Kidney epithelial cell (primary cell): ENCODE measurements around the gene RPL19. TPM values are rescaled to one million over a fixed set of nuclear protein-coding genes. Genes with fewer than 3 reads are reported as not detected.

Source experiments
- DNase-seq: peaks from one replicate; pipeline ENCODE4 v3.0.0-alpha.2; 2010; ENCODE audit warnings: low read depth
- H3K27me3 ChIP-seq: 2 replicates; pipeline ENCODE4 v1.6.0; 2011; ENCODE audit warnings: low read length; ENCODE audit not compliant: control insufficient read depth, insufficient read depth
- H3K36me3 ChIP-seq: 2 replicates; pipeline ENCODE4 v1.5.1; 2011; ENCODE audit warnings: low read length; ENCODE audit not compliant: control insufficient read depth, insufficient read depth
- H3K4me3 ChIP-seq: 2 replicates; pipeline ENCODE4 v1.5.1; 2011; ENCODE audit warnings: low read depth, mild to moderate bottlenecking, control low read depth, low read length
- total RNA-seq: library from RNA; depleted of rRNA; stranded (reverse); fragments of >200 nt; gene quantifications from 2 replicates; pipeline ENCODE4 v1.2.3, GENCODE V29; 2015
- TF ChIP-seq, protein P1 (sequence below): IDR thresholded peaks from 2 replicates; pipeline ENCODE4 v1.5.1; 2011; ENCODE audit warnings: mild to moderate bottlenecking, moderate library complexity, low read length, control low read depth, inconsistent platforms; ENCODE audit not compliant: insufficient read depth, poor library complexity, severe bottlenecking

The RPL19 gene
- 3,729 and 4,555 TPM in 2 replicates for total RNA-seq

DNA sequence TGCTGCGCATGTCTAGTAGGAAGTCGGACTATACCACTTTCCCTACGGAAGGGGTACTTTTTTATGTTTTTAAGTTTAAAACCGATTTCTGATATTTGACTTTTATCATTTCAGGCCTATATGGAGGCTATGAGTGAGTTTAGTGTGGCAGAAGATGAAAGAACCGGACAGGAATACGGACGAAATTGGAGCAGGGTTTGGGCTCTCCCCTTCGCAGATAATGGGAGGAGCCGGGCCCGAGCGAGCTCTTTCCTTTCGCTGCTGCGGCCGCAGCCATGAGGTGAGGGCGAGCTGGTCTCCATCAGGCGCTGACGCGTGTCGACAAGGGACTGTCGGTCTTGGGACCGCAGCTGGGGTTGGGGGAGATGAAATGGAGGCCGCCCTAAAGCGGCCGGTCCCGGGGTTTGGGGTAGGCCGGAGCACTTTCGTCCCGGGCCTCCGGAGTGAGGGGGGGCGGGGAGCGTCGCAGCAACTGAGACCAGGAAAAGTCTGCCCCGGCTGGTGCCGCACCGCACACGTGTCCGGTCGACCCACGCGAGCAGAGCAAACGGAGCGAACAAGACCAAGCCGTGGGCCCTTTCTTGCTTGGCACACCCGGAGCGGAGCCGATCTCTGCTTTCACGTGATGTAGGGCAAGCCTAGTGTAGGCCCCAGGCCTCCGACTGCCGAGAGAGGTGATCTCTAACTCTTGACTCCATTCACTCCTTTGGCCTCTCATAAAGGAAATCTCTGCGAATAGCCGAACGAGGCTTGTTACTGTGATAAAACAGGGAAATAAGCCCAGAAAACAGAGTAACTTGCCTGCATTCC is at the start of gene RPL19:
Gene RPL19, plus strand, starts transcription at position 214 of the 810 bp plus-strand sequence. Its CDS starts 62 bp downstream, at position 276.
- no peak for DNase-seq
- TF ChIP-seq, protein P1, sequence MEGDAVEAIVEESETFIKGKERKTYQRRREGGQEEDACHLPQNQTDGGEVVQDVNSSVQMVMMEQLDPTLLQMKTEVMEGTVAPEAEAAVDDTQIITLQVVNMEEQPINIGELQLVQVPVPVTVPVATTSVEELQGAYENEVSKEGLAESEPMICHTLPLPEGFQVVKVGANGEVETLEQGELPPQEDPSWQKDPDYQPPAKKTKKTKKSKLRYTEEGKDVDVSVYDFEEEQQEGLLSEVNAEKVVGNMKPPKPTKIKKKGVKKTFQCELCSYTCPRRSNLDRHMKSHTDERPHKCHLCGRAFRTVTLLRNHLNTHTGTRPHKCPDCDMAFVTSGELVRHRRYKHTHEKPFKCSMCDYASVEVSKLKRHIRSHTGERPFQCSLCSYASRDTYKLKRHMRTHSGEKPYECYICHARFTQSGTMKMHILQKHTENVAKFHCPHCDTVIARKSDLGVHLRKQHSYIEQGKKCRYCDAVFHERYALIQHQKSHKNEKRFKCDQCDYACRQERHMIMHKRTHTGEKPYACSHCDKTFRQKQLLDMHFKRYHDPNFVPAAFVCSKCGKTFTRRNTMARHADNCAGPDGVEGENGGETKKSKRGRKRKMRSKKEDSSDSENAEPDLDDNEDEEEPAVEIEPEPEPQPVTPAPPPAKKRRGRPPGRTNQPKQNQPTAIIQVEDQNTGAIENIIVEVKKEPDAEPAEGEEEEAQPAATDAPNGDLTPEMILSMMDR, result no peak
- Histone ChIP-seq H3K36me3 (peaks cover 10% of the 10 kb centered on the region), H3K27me3 (no peaks in the 10 kb centered on the region), H3K4me3 (peak within 1 kb of the TSS; percentile 95)

DNA sequence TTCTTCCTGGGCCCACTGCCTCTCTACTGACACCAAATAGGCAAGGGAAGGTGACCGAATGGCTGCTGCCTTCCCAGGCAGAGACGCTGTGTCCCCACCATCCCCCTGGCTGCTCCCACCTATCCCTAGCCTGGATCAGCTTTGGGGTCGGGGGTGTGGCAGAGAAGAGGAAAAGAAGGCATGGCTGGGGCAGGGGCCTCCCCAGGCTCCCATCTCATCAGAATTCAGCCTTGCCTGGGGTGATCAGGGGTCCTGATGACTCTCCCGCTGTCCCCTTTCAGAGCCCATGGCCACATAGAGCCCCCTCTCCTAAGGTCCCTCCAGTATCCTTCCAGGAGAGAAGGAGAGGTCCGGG is 49.3 kb upstream of the RPL19 start:
- TF ChIP-seq, protein P1, result no peak
- no peak overlapping the region for H3K4me3 ChIP-seq
- H3K27me3 ChIP-seq, result peaks cover 34% of the 10 kb centered on the region
- DNase-seq, result no peak
- H3K36me3 ChIP-seq, result no peaks in the 10 kb centered on the region

DNA sequence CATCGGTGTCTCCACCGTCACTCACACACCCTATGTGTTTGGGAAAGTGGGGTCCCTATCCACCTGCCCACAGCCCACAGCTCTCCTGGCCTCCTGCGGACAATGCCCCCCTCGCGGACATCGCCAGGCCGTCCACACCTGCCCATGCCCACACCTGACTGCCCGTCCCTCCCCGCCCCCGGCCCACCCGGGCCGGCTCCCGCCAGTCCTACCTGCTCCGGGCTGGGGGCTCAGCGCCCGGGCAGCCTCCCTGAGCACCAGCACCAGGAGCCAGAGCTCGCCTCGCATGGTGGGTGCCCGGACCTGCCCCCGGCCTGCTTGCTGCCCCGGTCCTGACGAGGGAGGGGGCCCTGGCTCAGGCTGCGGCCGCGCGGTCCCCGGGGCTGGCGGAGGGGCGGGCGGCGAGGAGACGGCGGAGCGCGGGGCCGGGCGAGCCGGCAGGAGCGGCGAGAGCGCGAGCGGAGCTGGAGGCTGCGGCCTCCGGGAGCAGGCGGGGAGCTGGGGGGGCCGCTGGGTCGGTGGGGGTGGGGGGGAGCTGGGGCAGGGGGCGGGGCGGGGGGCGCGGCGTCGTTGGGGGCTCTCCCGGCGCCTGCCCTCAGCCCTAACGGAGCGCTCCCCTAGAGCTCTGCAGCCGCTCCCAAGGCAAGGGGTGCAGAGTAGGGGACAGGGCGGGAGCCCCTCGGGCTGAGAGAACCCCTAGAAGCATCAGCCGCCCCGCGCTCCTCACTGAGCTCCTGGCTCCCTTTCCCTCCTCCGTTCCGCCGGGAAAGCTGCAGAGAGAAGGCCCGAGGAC is 48.7 kb upstream of the RPL19 start, which contains the start of gene PLXDC1:
Gene PLXDC1, minus strand, starts transcription at position 488 of the 793 bp plus-strand sequence. Its CDS starts 200 bp downstream, at position 288.
- no peaks in the 10 kb centered on the region for H3K36me3 ChIP-seq
- TF ChIP-seq, protein P1, result no peak
- no peak for DNase-seq
- peaks cover 34% of the 10 kb centered on the region for H3K27me3 ChIP-seq
- H3K4me3 ChIP-seq, result peak within 1 kb of the TSS; percentile 32

DNA sequence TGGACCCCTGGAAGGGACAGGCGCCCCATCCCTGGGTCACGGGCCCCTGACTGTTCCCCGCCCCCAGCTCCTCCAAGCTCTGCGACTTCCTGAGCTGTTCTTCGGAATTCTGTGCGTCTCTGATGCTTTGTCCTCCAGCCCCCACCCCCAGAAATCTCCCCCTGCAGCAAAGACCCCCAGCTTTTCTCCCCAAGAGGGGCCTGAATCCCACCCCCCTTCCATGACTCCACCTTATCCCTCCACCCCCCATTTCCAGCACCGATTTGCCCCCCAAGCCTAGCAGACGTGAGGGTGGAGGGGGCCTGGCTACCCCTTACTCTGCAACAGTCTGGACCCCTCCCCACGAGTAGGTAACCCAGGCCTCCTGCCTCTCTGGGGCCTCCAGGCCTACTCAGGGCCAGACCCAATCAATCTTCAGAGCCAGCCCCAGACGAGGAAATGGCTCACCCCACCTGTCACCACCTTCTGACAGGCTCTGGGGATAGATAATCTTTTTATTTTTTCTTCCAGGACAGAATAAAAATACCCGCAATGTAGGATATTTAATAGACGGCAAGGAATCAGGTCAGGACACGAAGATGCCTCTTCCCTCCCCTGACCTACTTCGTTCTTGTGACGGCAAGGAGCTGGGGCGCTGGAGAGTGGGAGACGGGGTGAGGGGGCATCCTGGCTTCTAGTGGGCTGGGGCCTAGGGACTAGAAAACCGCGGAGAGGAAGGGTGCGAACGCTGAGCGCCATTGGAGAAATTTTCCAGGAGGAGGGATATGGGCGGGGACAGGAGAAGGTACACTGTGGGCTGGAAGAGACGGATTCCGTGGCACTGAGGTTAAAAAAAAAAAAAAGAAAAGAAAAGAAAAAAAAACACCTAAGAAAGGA is 47.9 kb upstream of the RPL19 start:
- peaks cover 38% of the 10 kb centered on the region for H3K27me3 ChIP-seq
- peak overlapping the region; percentile 32 for H3K4me3 ChIP-seq
- H3K36me3 ChIP-seq, result no peaks in the 10 kb centered on the region
- TF ChIP-seq, protein P1, result no peak
- DNase-seq, result no peak

DNA sequence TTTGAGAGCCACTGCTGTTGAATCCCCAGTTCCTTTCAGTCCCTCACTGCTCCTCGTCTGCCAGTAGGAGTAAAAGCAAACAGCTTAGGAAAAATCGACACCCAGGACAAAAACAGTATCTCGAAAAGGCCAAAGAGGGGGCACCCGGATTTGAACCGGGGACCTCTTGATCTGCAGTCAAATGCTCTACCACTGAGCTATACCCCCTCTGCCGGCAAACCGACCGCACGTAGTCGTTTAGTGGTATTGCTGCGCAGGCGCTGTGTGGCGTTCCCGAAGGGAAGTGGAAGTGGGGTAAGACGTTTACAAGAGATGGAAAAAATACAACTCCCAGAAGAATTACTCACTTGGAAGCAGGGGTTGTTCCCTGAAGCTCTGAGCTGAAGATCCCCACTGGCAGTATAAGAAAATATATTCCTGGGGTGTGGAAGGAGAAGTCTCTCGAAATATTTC is 46.5 kb upstream of the RPL19 start:
- TF ChIP-seq, protein P1, result no peak
- H3K27me3 ChIP-seq, result peaks cover 36% of the 10 kb centered on the region
- H3K36me3 ChIP-seq, result no peaks in the 10 kb centered on the region
- no peak for DNase-seq
- H3K4me3 ChIP-seq, result peak overlapping the region; percentile 79
